HFFc6 (cell line): ENCODE data around the gene VGLL1. TPM values are rescaled to one million over a fixed set of nuclear protein-coding genes. Genes with fewer than 3 reads are reported as not detected.

ENCODE experiments used
- DNase-seq: peaks from one replicate; pipeline ENCODE4 v3.0.0-alpha.2; 2018
- H3K27ac Mint-ChIP-seq: 2 replicates; pipeline ENCODE4 v1.8.0; 2020; ENCODE audit warnings: mild to moderate bottlenecking, mixed read lengths
- H3K27me3 Mint-ChIP-seq: 2 replicates; pipeline ENCODE4 v1.8.0; 2021; ENCODE audit warnings: mild to moderate bottlenecking, moderate library complexity, mixed read lengths; ENCODE audit not compliant: insufficient read depth
- H3K36me3 Mint-ChIP-seq: 2 replicates; pipeline ENCODE4 v1.8.0; 2021; ENCODE audit warnings: low read depth, mixed read lengths
- H3K4me1 Mint-ChIP-seq: 2 replicates; pipeline ENCODE4 v1.8.0; 2020; ENCODE audit warnings: low read depth, mixed read lengths
- H3K4me3 Mint-ChIP-seq: 2 replicates; pipeline ENCODE4 v1.8.0; 2020; ENCODE audit warnings: mild to moderate bottlenecking, moderate library complexity, mixed read lengths
- H3K9me3 Mint-ChIP-seq: 2 replicates; pipeline ENCODE4 v1.8.0; 2020; ENCODE audit warnings: mild to moderate bottlenecking, mixed read lengths
- total RNA-seq, 6 experiments: library from RNA; stranded (reverse); fragmentation: NEBNext Ultra II Directional; extraction: Animal tissue kit (Norgen Biotek cat#: 25700); gene quantifications; 2 replicates in 1 of 6; 3 replicates in 5 of 6; pipeline ENCODE4 v1.2.3, GENCODE V29; 2021
- TF ChIP-seq, protein P1 (sequence below): fragments of 200-600 bp; sonication (generic); IDR thresholded peaks from 2 replicates; pipeline ENCODE4 v1.5.0; 2021; ENCODE audit warnings: antibody characterized with exemption, mild to moderate bottlenecking

The VGLL1 gene
- total RNA-seq, 6 experiments from 2014 or later, result not detected

DNA sequence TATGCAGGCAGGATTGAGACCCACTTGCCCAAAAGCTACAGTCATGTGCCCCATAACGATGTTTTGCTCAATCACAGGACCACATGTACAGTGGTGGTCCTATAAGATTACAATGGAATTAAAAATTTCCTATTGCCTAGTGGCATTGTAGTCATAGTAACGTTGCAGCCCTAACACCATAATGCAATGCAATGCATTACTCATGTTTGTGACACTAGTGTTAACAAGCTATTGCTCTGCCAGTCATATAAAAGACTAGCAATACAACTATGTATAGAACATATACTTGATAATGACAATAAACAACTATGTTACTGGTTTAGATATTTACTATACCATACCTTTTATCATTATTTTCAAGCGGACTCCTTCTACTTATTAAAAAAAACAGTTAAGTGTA lies 50.6 kb downstream of the VGLL1 start:
- Mint-ChIP-seq H3K27me3 (peaks cover 11% of the 10 kb centered on the region; the same call in 1 of the 2 replicates), H3K9me3 (no peaks in the 10 kb centered on the region)

DNA sequence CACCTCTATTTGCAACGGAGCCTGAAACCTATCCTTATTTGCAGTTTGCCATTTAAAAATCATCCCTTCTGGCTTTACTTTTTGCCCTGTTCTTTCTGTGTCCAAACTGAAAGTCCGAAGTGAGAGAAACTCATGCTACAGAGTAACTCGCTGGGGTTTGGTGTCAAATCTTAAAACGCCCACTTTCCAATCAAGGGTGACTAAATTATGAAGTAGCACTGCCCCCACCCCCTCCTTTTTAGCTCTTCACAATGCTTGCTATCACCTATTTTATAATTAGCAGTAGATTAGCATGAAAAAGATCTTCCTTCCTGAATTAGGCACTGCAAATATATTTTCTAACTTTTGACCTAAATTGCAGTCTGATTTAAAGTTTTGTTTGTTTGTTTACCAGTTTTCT lies 52.5 kb downstream of the VGLL1 start:
- H3K9me3 Mint-ChIP-seq, result no peaks in the 10 kb centered on the region
- peaks cover 1% of the 10 kb centered on the region for H3K4me1 Mint-ChIP-seq
- H3K4me3 Mint-ChIP-seq, result no peak overlapping the region
- TF ChIP-seq, protein P1, sequence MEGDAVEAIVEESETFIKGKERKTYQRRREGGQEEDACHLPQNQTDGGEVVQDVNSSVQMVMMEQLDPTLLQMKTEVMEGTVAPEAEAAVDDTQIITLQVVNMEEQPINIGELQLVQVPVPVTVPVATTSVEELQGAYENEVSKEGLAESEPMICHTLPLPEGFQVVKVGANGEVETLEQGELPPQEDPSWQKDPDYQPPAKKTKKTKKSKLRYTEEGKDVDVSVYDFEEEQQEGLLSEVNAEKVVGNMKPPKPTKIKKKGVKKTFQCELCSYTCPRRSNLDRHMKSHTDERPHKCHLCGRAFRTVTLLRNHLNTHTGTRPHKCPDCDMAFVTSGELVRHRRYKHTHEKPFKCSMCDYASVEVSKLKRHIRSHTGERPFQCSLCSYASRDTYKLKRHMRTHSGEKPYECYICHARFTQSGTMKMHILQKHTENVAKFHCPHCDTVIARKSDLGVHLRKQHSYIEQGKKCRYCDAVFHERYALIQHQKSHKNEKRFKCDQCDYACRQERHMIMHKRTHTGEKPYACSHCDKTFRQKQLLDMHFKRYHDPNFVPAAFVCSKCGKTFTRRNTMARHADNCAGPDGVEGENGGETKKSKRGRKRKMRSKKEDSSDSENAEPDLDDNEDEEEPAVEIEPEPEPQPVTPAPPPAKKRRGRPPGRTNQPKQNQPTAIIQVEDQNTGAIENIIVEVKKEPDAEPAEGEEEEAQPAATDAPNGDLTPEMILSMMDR, result no peak
- no peak for DNase-seq
- H3K27me3 Mint-ChIP-seq, result peaks cover 5% of the 10 kb centered on the region; the same call in 1 of the 2 replicates
- H3K27ac Mint-ChIP-seq, result no peak overlapping the region
- no peaks in the 10 kb centered on the region for H3K36me3 Mint-ChIP-seq

More for the DNA sequence above, 50.6 kb downstream of the VGLL1 start:
- Mint-ChIP-seq H3K4me3 (no peak overlapping the region), H3K36me3 (no peaks in the 10 kb centered on the region), H3K4me1 (0 out of 2 replicates have a peak, but pooled peaks cover 3% of the 10 kb centered on the region), H3K27ac (no peak overlapping the region)
- no peak for DNase-seq
- TF ChIP-seq, protein P1, result no peak

DNA sequence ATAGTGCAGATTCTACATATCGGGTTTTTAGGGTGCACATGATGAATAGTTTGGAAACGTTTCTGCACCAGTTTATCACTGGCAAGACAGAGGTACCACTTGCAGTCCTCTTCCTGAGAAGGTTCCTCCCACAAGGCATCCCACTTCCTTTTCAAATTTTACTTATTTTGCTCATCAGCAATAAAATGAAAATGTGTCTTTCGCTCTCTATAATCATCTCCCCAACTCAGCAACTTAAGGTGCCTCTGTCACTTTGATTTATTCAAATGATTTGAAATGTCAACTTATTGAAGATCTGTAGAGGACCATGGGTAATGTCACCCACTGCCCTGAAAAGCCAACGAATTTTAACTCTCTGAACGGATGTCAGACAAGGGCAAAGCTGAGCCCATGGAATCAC lies 53.2 kb downstream of the VGLL1 start:
- Mint-ChIP-seq H3K9me3 (no peaks in the 10 kb centered on the region), H3K27me3 (peaks cover 4% of the 10 kb centered on the region; the same call in 1 of the 2 replicates), H3K27ac (no peak overlapping the region), H3K4me3 (no peak overlapping the region), H3K4me1 (peaks cover 8% of the 10 kb centered on the region), H3K36me3 (no peaks in the 10 kb centered on the region)
- TF ChIP-seq, protein P1, result no peak
- no peak for DNase-seq

DNA sequence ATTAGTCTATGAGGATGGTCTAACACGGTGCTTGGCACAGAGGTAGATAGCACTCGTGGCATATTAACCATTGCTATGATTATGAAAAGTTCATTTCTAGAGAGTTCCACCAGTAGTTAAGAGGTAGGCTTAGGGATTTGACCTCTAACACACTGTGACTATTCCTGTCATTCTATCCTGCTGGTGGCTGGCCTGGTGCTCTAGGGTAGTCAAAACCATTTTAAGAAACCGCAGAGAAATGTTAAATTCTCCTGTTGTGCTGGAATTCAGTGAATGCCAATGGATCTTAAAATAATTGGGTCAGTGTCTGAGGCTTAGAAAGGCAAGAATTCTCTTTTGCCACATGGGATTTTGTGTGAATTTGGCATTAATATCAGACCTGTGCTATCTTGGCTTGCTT lies 53.9 kb downstream of the VGLL1 start:
- Mint-ChIP-seq H3K36me3 (no peaks in the 10 kb centered on the region), H3K27me3 (peaks cover 4% of the 10 kb centered on the region; the same call in 1 of the 2 replicates), H3K27ac (no peak overlapping the region), H3K4me1 (peaks cover 9% of the 10 kb centered on the region), H3K9me3 (no peaks in the 10 kb centered on the region), H3K4me3 (no peak overlapping the region)
- DNase-seq, result no peak
- TF ChIP-seq, protein P1, result no peak

DNA sequence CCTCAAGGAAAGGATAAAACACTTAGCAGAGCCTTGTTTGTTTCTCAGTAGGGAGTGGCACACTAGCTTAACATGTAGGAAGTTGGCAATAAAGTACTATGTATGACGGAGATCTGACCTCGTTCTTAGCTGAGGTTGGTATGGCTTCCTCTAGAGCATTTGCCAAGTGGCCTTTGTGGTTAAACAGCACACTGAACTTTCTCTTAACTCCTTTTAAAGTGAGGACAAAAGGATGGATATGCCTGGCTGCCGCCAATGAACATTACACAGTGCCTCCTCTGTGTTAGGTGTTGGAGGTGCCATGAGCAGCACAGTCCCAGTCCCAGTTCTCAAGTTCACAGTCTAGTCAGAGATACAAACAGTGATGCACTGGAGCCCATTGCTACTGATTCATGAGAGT lies 54.4 kb downstream of the VGLL1 start:
- TF ChIP-seq, protein P1, result no peak
- Mint-ChIP-seq H3K4me3 (no peak overlapping the region), H3K27me3 (peaks cover 4% of the 10 kb centered on the region; the same call in 1 of the 2 replicates)

DNA sequence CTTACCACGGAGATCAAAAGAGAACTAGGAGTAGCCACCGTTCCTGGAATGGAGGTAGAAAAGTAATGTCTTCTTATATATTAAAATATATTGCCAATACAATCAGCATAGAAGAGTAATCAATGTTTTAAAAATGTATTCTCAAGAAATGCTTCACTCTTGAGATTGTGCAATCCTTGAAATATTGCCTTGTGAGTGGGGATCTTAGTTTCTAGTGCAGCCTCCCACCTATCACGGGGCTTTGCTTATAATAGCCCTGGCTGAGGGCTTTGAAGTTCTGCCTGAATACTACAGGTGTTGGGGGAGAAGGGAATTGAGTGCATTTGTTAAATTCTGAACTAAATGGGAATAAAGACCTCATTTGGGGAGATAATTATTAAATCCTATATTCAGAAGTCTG lies 55.5 kb downstream of the VGLL1 start:
- H3K27me3 Mint-ChIP-seq, result peaks cover 4% of the 10 kb centered on the region
- no peak overlapping the region for H3K27ac Mint-ChIP-seq
- H3K4me3 Mint-ChIP-seq, result no peak overlapping the region
- TF ChIP-seq, protein P1, result no peak
- no peak for DNase-seq
- peaks cover 9% of the 10 kb centered on the region for H3K4me1 Mint-ChIP-seq
- no peaks in the 10 kb centered on the region for H3K9me3 Mint-ChIP-seq
- H3K36me3 Mint-ChIP-seq, result no peaks in the 10 kb centered on the region

More for the DNA sequence above, 54.4 kb downstream of the VGLL1 start:
- Mint-ChIP-seq H3K4me1 (peaks cover 9% of the 10 kb centered on the region), H3K36me3 (no peaks in the 10 kb centered on the region), H3K27ac (no peak overlapping the region), H3K9me3 (no peaks in the 10 kb centered on the region)
- no peak for DNase-seq
